Activated CD4-positive, CD25-positive, alpha-beta regulatory T cell treated with anti-CD3 and anti-CD28 coated beads, Interleukin-2, amount 50 U/mL, for 24 hours (primary cell): Measurements from ENCODE around the gene MIS18A.
A peak's percentile ranks its signal among the peaks of the same experiment; 100 is the strongest.
"Not testable (repeated sequence)": the region's sequence is repeated elsewhere in the genome, so short reads cannot be mapped to it uniquely, and the experiment has no call there.

ENCODE experiments used
- ATAC-seq, 2 donors: fragments of 150-1000 bp; cut with Tn5 transposase; one replicate each; pipeline ENCODE4 v1.10.0; 2021; ENCODE audit warnings: mild to moderate bottlenecking in 1 of 2, moderate library complexity in 1 of 2

MIS18A gene, protein sequence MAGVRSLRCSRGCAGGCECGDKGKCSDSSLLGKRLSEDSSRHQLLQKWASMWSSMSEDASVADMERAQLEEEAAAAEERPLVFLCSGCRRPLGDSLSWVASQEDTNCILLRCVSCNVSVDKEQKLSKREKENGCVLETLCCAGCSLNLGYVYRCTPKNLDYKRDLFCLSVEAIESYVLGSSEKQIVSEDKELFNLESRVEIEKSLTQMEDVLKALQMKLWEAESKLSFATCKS

DNA sequence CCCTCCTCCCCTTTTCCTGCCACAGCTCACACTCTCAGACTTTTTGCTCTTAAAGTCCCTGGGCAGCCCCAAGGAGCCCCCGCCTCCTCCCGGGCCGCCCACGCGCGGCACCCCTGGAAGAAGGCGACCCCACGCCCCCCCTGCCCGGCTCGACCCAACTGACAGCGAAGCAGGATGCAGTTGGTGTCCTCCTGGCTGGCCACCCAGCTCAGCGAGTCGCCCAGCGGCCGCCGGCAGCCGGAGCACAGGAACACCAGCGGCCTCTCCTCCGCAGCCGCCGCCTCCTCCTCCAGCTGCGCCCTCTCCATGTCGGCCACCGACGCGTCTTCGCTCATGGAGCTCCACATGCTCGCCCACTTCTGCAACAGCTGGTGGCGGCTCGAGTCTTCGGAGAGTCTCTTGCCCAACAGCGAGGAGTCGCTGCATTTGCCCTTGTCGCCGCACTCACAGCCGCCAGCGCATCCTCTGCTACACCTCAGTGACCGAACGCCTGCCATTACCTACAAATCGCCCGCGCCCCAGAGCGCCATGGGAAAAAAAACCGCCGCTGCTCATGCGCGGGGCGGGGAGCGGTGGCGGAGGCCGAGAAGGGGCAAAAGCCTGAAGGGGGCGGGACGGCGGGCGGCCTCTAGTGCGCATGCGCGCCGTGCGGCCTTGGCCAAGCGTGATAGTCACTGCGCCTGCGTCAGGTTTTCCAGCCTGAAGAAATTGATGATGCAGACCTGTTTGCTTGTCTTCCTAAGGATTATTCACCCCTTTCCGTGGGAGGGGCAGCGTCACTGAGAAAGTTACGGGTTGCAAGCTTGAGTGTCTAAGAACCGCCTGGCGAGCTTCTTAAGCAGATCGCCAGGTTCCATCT is at the start of gene MIS18A:
TSS of gene MIS18A (minus strand) at position 532 of the 859 bp plus-strand sequence. CDS start at position 497, 35 bp downstream.
- peak; percentile 90 to 91 for ATAC-seq

DNA sequence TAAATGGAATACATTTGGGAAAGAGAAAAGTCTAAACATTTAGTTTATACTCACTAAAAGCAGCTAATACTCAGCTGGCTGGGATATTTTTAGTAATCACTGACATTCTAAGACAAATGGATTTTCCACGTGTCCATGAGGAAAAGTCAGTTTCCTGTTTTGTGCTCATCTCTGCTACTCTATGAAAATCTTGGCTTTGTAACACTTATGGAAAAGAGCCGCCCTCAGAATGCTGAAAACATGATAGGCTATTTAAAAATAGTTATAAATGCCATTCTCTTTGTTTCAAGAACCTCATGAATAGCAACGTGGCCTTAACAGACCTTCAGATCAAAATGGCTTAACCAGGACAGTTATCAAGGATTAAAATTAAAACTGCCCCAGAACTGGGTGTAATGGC is 49.7 kb upstream of the MIS18A start:
- no peak for ATAC-seq

DNA sequence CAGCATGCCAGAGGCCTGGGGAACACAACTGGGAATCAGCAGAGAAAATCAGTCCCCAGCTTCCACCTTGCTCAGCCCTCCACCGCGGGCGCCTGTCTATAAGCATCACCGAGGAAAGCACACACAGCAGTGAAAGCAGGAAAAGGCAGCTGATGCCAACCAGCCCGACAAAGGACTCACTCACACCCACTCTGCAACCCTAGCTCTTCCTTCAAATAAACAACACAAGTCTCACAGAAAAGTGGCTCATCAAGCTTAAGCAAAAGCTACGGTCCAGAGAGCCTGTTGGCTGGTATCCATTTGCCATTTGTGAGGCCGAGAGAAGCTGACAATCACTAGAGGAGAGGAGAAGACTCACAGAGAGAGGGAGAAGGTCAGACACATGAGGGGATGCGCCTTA is 46.9 kb upstream of the MIS18A start:
- ATAC-seq: no peak

DNA sequence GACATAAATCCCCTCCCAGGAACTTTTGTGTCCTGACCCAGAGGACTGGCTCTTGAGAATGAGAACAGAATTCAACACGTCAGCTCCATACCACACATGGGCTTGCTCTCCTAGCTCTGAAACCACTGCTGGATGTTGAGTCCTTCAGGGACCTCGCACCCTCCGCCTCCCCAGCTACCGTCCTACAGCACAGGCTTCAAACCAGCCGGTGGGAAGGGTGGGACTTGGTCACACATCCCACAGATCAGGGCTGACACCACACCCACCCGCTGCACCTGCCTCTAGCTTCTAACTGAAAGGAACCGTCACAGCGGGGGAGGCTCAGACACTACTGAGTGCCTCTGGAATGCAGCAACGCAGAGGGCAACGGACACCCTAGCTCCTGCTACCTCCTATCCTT is 43.8 kb upstream of the MIS18A start:
- no peak for ATAC-seq

DNA sequence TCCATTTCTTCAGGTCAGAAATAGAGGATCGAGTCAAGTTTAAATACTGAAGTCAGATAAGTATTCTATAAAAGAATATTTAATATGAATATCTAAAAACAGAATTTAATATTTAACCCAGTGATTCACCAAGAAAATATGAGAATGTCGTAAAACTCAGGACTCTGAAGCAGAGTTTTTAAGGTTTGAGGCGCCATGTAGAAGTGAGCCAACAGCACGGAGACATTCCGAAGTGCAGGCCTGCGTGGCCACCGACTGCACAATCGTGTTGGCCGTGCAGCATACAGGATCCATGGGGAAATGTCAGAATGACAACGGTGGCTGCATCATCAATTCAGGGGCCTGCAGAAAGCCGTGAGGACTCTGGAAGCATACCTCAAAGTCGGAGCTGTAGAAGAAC is 43.3 kb upstream of the MIS18A start:
- ATAC-seq: no peak

DNA sequence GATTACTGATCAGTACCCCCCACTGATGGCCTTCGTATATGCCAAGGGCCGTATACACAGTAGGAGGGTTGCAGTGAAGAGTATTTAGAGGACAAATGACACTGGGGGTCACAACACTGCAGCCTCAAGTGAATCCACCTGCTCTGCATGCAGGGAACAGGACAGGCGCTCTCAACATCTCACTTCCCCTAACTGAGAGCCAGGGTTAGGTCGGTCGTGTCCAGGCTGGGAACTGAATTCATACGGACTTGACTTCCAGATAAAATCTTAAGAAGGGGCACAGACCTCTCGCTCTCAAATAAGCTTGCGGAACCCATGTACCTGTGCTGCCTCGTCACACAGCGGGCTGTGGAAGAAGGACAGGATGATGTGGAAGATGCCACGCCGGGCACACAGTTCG is 42.6 kb upstream of the MIS18A start:
- ATAC-seq: no peak

DNA sequence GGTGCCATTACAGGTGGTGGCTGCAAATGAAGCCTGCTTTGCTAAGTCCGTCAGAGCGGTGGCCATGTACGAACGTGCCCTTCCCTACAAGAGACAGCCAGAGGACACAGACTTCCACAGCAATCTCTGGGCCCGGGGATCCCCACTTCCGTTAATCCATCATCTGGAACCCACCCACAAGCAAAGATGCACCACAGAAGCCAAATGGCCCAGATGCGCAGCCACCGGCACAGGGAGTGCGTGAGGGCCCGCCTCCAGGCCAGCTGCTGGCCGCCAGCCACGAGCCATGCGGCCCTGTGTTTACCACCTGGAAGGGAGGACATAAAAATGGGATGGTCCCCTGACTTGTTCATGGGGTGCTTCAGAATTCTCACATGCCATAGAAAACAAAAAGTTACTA is 41.9 kb upstream of the MIS18A start:
- ATAC-seq: no peak

DNA sequence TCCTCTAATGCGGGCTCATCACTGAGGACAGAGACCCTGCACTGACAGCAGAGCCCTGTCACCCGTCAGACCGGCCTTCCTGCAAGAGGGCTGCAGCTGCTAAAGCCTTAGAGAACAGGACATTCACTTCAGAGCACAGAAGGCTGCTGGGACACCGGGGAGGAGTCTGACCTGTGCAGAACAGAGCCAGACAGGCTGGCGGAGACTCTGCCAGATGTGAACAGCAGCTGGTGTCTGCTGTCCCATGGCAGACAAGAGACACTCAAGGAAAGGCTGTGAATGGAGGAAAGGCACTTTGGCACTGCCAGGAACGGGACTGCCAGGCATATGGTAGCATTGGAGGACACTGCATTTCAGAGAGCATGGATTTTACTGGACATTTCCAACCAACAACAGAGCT is 41.2 kb upstream of the MIS18A start:
- ATAC-seq: no peak

DNA sequence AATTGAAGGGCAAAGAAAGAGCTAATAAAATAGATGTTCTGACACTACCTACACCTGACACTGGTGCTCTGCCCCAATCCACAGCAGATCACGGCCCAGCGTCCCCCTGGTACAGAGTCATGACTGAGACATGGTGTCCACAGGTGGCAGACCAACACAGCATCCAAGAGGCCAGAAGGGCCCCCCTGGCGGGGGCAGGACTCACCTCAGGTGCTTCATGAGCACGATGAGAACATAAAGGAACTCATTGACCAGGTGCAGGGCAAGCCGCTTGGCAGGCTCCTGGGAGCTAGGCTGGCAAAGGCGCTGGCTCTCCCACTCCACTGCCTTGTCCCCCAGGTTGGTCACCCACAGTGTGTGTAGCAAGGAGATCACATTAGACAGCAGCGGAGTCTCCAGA is 40.2 kb upstream of the MIS18A start:
- no peak for ATAC-seq

DNA sequence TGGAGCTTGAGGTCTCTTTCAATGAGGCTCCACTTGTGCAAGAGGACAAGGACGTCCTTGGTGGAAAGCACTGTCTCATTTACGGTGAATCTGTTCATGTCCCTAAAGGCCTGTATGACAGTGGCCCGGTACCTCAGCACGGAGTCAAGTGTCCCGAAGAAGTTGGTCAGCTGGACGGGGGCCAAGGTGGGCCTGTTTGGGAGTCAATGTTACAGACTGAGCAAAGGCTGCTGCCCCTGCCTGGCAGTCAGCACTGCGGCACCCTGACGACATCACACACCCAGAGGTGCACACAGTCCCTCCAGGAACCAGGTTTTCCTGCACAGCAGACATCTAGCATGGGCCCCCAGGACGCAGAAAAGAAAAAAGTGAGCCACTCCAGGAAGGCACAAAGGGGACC is 38.9 kb upstream of the MIS18A start:
- ATAC-seq: no peak

DNA sequence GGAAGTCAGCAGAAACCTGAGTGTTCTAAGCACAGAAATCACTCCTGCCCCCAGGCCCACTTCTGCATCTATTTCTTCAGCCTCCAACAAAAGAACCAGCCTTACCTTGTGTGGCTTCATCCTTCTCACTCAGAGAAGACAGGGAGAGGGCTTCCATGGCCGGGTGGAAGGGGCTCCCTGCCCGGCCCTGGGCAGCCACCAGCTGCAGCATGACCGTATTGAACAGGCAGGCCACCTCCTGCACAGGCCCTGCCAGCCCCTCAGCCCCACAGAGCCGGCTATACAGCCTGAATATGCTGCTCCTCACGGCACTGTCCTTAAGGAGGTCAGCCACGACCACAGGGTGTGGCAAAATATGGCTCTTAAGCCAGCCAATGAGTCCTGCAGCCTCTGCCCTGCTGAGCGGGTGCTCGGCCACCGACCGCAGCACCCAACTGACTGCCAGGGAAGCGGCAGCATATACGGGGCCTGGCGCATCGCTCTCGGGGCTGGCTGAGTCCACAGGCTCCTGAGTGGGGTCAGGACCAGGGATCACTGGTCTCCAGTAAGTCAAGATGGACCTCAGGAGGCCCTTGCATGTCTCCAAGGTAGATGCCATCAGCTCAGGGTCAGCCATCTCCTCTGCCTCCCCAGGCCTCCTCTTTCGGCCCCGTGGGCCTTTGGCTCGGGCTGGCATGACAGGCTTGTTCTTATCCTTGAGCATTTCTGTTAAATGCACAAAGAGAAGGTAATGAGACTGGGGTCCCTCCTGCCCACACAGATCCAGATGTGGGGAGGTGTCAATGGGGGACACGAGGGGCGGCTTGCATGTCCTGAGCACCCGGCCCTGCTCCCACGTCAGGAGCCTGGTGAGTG is 37.7 kb upstream of the MIS18A start:
- ATAC-seq: no peak

DNA sequence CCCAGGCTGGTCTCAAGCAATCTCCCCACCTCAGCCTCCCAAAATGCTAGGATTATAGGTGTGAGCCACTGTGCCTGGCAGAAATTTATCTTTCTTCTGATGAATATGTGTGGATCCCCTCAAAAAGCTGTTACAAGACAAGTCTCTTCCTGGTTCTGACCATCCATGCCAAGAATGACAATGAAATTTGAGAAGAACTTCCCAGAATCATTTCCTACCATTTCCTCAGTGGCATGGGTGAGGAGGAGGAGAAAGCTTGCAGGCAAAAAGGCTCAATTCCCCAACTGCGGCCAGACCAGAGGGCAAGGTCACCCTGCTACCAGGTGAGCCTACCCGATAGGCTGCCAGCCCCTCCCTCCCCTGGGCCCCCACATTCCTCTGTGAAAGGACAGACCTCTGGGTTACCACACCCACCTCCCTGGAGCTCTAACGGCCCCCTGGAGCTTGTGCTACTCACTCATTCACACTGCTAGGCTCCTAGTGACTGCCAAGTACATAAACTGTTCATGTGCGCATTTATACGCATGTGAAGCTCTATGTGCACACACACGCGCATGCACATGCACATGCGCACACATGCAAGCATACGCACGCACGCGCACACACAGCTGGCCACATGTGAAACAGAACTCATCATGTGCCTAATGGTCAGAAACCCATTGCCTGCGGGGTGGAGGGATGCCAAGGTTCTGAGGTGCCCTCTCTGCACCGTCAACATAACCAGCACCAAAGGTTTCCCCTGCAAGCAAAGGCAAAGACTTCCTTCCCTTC is 36.8 kb upstream of the MIS18A start:
- ATAC-seq: no peak

DNA sequence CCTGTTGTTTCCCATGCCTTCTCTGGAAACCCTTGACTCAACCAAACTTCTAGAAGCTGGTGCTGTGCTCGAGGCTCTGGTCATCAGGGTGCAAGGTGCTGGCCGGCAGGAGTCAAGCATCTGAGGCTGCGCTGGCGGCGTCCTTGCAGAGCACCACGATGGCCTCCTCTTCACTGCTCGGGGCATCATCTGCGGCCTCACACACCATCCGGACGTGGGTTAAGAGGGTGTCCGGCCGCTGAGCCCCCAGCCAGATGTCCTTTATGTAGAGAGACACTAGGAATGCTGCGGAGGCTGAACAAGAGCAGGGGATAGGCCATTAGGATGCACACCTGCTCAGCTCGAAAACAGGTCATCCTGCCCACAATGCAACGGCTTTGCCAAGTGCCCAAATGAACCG is 36.0 kb upstream of the MIS18A start:
- no peak for ATAC-seq

DNA sequence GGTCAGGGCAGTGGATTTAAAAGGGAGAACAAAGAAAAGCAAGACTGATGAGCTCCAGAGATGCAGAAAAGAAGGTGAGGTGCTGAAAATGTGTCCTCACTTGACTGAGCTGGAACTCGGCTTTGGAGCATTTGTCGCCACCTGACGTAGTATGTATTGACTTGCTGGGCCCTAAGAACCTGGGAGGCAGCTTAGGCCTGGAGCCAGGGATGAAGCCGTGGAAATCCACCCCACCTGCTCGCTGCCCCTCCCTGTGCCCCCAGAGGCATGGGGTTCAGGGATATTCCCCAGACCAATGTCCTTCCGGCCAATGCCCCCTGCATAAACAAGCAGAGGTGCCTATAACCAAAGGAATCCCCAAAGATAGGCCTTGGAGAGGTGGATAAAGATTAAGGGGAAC is 34.1 kb upstream of the MIS18A start:
- no peak for ATAC-seq

DNA sequence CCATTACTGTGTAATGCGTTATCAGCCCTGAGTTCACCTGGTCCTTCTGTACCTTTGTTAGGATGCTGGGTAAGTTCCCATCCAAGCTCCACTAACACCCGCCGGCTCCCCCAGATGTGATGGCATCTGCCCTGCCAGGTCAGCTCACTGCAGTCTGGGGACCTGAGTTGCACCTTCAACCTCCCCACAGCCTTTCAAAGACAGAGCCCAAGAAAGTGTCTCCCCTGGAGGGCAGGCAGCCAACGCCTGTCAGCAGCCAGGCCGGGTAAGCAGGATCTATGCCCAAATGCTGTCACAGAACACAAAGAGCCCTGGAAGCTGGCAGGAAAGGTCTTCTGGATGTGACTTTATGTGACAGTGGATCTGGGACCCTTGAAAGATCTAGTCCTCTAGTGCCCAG is 33.5 kb upstream of the MIS18A start:
- no peak for ATAC-seq

DNA sequence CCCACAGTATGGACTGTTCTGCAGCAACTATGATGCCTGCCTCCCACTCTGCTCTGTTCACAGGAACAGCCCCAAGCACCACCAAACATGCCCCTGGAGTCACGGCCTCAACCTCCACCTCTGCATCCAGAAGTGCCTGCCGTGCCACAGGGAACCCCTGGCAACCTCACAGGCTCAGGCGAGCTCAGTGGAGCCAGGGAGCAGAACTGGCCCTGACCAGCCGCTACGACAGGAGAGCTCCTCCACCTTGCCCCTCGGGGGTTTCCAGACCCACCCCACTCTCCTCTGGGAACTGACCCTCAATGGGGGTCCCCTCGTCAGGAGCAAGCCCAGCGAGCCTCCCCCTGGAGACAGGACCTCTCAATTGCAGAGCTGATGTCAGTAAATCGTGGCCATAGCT is 32.8 kb upstream of the MIS18A start:
- ATAC-seq: no peak

DNA sequence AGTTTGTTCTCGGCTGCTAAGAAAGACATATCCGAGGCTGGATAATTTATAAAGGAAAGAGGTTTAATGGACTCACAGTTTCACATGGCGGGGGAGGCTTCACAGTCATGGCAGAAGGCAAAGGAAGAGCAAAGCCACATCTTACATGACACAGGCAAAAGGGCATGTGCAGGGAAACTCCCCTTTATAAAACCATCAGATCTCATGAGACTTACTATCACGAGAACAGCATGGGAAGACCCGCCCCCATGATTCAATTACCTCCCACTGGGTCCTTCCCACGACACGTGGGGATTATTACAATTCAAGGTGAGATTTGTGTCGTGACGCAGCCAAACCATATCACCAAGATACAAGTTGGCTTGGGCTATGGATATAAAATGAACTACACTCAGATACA is 32.1 kb upstream of the MIS18A start:
- not testable (repeated sequence) for ATAC-seq

DNA sequence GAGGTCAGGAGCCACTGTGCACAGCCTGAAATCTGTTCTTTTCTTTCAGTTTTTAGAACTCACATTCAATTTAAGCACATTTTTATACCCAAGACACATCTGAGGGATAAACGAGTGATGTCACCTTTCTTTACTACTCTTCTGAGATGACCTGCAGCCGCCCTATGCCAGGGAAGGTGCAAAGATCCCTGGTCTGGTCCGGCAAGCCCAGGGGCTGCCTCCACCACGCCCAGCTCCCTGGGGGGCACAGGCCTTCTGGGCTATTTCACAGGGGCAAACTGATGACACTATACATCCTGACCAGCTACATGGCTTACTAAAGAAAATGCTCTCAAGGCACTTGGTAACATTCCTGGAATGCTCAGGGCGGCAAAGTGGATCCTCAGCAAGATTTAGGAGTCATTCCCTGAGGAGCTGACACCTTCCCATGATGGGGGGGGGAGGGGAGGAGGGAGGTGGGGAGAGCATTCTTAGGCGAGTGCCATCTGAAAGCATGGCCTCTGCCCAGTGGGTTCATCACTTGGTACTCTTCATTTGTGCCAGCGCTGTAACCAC is 31.1 kb upstream of the MIS18A start:
- no peak for ATAC-seq

DNA sequence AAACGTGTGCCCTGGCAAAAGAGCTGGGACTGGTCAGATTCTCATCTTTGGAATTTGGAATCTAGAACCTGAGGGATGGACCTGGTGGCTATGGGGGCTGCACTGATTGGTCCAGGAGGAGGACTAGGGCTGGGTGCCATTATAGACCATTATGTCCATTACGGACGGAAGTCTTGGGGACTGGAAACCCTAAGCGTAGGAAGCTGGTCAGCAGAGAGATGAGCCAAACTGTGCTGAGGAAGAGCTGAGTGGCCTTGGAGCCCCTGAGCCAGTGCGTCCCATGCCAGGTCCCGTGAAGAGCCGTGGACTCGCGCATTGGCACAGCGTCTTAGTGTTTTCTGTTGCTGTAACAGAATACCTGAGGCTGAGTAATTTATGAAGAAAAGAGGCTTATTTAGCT is 29.8 kb upstream of the MIS18A start:
- ATAC-seq: no peak

DNA sequence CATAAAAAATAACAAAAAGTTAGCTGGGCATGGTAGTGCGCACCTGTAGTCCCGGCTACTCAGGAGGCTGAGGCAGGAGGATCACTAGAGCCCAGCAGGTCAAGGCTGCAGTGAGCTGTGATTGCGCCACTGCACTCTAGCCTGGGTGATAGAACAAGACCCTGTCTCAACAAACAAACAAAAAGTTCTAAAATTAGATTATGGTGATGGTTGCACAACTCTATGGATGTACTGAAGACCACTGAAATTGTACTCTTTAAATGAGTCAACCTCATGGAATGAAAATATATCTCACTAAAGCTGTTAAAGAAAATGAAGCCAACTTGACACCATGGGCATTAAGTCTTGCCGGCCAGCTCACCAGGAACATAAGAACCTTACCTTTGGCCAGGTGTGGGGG is 28.9 kb upstream of the MIS18A start:
- ATAC-seq: no peak

DNA sequence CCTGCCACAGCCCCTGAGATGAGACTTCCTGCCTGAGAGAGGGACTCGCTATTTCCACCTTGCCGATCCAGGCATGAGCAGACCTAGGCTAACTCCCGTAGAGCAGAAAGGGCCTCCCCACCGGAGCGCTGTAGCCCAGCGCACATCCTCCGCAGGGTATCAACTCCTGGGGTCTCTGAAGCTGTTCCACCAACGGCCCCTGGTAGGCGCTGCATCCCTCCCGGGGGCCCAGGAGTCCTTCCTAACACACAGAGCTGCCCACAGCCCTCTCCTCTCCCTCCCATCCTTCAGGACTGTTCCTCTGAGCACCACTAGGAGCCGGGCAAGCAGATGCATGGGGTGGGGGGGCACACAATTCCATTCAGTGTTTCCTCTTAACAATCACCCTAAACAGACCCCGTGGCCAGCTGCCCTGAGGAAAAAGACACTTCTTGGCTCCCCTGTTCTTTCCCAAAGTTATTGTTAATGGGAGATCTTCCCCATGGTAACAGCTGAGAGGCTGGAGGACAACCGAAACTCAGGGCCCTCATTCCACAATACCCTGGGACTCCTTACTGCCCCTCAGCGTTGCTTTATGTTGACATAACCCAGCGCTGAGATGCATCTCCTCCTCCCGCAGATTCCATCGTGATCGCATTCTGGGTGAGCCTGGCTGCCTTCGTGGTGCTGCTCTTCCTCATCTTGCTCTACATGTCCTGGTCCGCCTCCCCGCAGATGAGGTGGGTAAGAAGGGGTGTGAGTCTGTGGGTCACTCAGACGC is 27.4 kb upstream of the MIS18A start:
- ATAC-seq: no peak

DNA sequence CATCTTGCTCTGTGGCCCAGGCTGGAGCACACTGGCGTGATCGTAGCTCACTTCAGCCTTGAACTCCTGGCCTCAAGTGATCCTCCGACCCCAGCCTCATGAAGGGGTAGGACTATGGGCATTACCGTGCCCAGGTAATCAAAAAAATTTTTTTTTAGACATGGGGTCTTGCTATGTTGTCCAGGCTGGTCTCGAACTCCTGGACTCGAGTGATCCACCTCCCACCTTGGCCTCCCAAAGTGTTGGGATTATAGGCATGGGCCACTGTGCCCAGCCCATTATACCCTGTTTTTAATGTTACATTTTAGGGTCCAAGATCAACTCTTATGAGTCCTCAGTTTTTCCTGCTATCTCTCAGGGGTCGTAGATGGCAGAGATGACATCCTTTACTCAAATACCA is 26.1 kb upstream of the MIS18A start:
- no peak for ATAC-seq
